IMR-90 (cell line): ENCODE measurements around the gene KLC4. TPM values are rescaled to one million over a fixed set of nuclear protein-coding genes. Genes with fewer than 3 reads are reported as not detected.

Source experiments
- ATAC-seq: fragments of 200-7000 bp; cut with Tn5 transposase; 2 replicates; pipeline ENCODE4 v1.9.1; 2020; ENCODE audit warnings: low read depth, mild to moderate bottlenecking, moderate library complexity
- BruUV-seq: library from RNA; stranded (reverse); fragments of 400-500 nt; replicated peaks from 2 replicates; lab custom pipeline; 2021; lab: Mats Ljungman, UMichigan
- CTCF ChIA-PET: fragments of 300-600 bp; formaldehyde crosslinking; extraction: SDS; loops from one replicate; lab custom pipeline; 2021; ENCODE audit warnings: antibody characterized with exemption; lab: Yijun Ruan, JAX
- POLR2A ChIA-PET: fragments of 300-600 bp; sonication (Branson Sonifier 250); formaldehyde crosslinking; loops from one replicate; lab custom pipeline; 2022; ENCODE audit warnings: antibody characterized with exemption; ENCODE audit not compliant: unreplicated experiment; lab: Charles Lee
- DNase-seq: peaks from one replicate; pipeline ENCODE4 v3.0.0; 2013
- H2AFZ ChIP-seq: replicated peaks from 2 replicates; pipeline ENCODE3; 2013; ENCODE audit warnings: low read length, mild to moderate bottlenecking; ENCODE audit not compliant: poor library complexity
- H2AK5ac ChIP-seq: 2 replicates; pipeline ENCODE4 v1.6.1; 2013; ENCODE audit warnings: low read depth, low read length, inconsistent platforms
- H2AK9ac ChIP-seq: replicated peaks from 2 replicates; pipeline ENCODE3; 2013; ENCODE audit warnings: mild to moderate bottlenecking, low read depth, low read length, moderate library complexity; ENCODE audit not compliant: poor library complexity
- H2BK120ac ChIP-seq: 2 replicates; pipeline ENCODE4 v1.6.1; 2013; ENCODE audit warnings: low read depth, low read length, inconsistent platforms
- H2BK15ac ChIP-seq: 3 replicates; pipeline ENCODE4 v1.6.1; 2013; ENCODE audit warnings: low read depth, low read length, inconsistent platforms
- H2BK20ac ChIP-seq: 2 replicates; pipeline ENCODE4 v1.6.1; 2013; ENCODE audit warnings: low read depth, mild to moderate bottlenecking, inconsistent platforms, low read length, moderate library complexity
- H2BK5ac ChIP-seq: 2 replicates; pipeline ENCODE4 v1.6.1; 2013; ENCODE audit warnings: mild to moderate bottlenecking, low read depth, low read length, inconsistent platforms; ENCODE audit not compliant: poor library complexity, severe bottlenecking
- H3K14ac ChIP-seq: replicated peaks from 2 replicates; pipeline ENCODE4 v1.6.1; 2013; ENCODE audit warnings: low read depth, low read length, inconsistent platforms
- H3K18ac ChIP-seq: 2 replicates; pipeline ENCODE4 v1.6.1; 2013; ENCODE audit warnings: low read depth, low read length, control low read depth
- H3K23ac ChIP-seq: 2 replicates; pipeline ENCODE4 v1.6.1; 2013; ENCODE audit warnings: low read depth, low read length, inconsistent platforms
- H3K27ac ChIP-seq: 2 replicates; pipeline ENCODE4 v1.5.1; 2013; ENCODE audit warnings: mild to moderate bottlenecking, control low read depth, low read length; ENCODE audit not compliant: insufficient read depth
- H3K27me3 ChIP-seq: 2 replicates; pipeline ENCODE4 v1.6.1; 2013; ENCODE audit warnings: low read length; ENCODE audit not compliant: control insufficient read depth, insufficient read depth
- H3K36me3 ChIP-seq: 2 replicates; pipeline ENCODE4 v1.6.1; 2013; ENCODE audit warnings: low read length, mixed read lengths; ENCODE audit not compliant: control insufficient read depth, insufficient read depth
- H3K4ac ChIP-seq: 2 replicates; pipeline ENCODE4 v1.6.1; 2013; ENCODE audit warnings: low read depth, low read length, inconsistent platforms
- H3K4me1 ChIP-seq: 2 replicates; pipeline ENCODE4 v1.6.1; 2013; ENCODE audit warnings: low read length, mixed read lengths; ENCODE audit not compliant: control insufficient read depth, insufficient read depth
- H3K4me2 ChIP-seq: 2 replicates; pipeline ENCODE4 v1.6.1; 2013; ENCODE audit warnings: low read depth, mild to moderate bottlenecking, control low read depth, low read length, moderate library complexity
- H3K4me3 ChIP-seq: 2 replicates; pipeline ENCODE4 v1.5.1; 2013; ENCODE audit warnings: low read depth, mild to moderate bottlenecking, control low read depth, low read length, moderate library complexity; ENCODE audit not compliant: insufficient read depth
- H3K56ac ChIP-seq: 2 replicates; pipeline ENCODE4 v1.6.1; 2013; ENCODE audit warnings: low read length, inconsistent platforms; ENCODE audit not compliant: insufficient read depth; ENCODE audit errors: extremely low read depth
- H3K79me1 ChIP-seq, 2 experiments: 2 replicates each; pipeline ENCODE4 v1.6.1; 2013; ENCODE audit warnings: low read length in 2 of 2, inconsistent platforms in 1 of 2, low read depth in 1 of 2
- H3K9ac ChIP-seq: 2 replicates; pipeline ENCODE4 v1.6.1; 2013; ENCODE audit warnings: low read depth, low read length, control low read depth
- H3K9me1 ChIP-seq: 2 replicates; pipeline ENCODE4 v1.6.1; 2013; ENCODE audit warnings: low read length, inconsistent platforms; ENCODE audit not compliant: insufficient read depth
- H3K9me3 ChIP-seq: 2 replicates; pipeline ENCODE4 v1.6.1; 2013; ENCODE audit warnings: low read length; ENCODE audit not compliant: control insufficient read depth, insufficient read depth
- H4K20me1 ChIP-seq: 2 replicates; pipeline ENCODE4 v1.6.1; 2013; ENCODE audit warnings: low read length, inconsistent platforms; ENCODE audit not compliant: insufficient read depth
- H4K5ac ChIP-seq: 2 replicates; pipeline ENCODE4 v1.6.1; 2013; ENCODE audit warnings: mild to moderate bottlenecking, low read depth, low read length, control low read depth
- H4K8ac ChIP-seq, 2 experiments: 2 replicates each; pipeline ENCODE4 v1.6.1; 2013; ENCODE audit warnings: low read depth in 2 of 2, low read length in 2 of 2, control low read depth in 1 of 2, inconsistent platforms in 1 of 2
- H4K91ac ChIP-seq: 2 replicates; pipeline ENCODE4 v1.6.1; 2013; ENCODE audit warnings: low read depth, low read length, inconsistent platforms; ENCODE audit not compliant: insufficient read depth
- CEBPB ChIP-seq: IDR thresholded peaks from 2 replicates; pipeline ENCODE4 v1.6.1; 2012; ENCODE audit warnings: low read depth, low read length, improper control_type of control experiment
- CHD1 ChIP-seq: IDR thresholded peaks from 2 replicates; pipeline ENCODE4 v1.6.1; 2012; ENCODE audit warnings: low read depth, low read length, improper control_type of control experiment
- FOS ChIP-seq: fragments of 150-350 bp; IDR thresholded peaks from 2 replicates; pipeline ENCODE4 v1.6.1; 2016; ENCODE audit warnings: low read depth, low read length
- MAZ ChIP-seq: IDR thresholded peaks from 2 replicates; pipeline ENCODE4 v1.6.1; 2012; ENCODE audit warnings: low read depth, mild to moderate bottlenecking, low read length, improper control_type of control experiment, moderate library complexity, borderline replicate concordance
- MXI1 ChIP-seq: IDR thresholded peaks from 2 replicates; pipeline ENCODE4 v1.6.1; 2012; ENCODE audit warnings: low read depth, mild to moderate bottlenecking, low read length, moderate library complexity, borderline replicate concordance
- NFE2L2 ChIP-seq: fragments of 150-350 bp; IDR thresholded peaks from 2 replicates; pipeline ENCODE4 v1.6.1; 2016; ENCODE audit warnings: low read depth, mild to moderate bottlenecking, low read length
- POLR2A ChIP-seq: IDR thresholded peaks from 2 replicates; pipeline ENCODE4 v1.6.1; 2012; ENCODE audit warnings: mild to moderate bottlenecking, low read depth, low read length
- RAD21 ChIP-seq: IDR thresholded peaks from 2 replicates; pipeline ENCODE4 v1.6.1; 2012; ENCODE audit warnings: low read length, improper control_type of control experiment
- RCOR1 ChIP-seq: IDR thresholded peaks from 2 replicates; pipeline ENCODE4 v1.6.1; 2012; ENCODE audit warnings: mild to moderate bottlenecking, low read length, improper control_type of control experiment; ENCODE audit not compliant: insufficient replicate concordance
- RFX5 ChIP-seq: IDR thresholded peaks from 2 replicates; pipeline ENCODE4 v1.8.0; 2012; ENCODE audit warnings: low read depth, mild to moderate bottlenecking, low read length, moderate library complexity
- SMC3 ChIP-seq: fragments of 150-350 bp; IDR thresholded peaks from 2 replicates; pipeline ENCODE4 v1.6.1; 2016; ENCODE audit warnings: low read depth, mild to moderate bottlenecking, antibody characterized with exemption, low read length, moderate library complexity
- WGBS, 2 experiments: methylation state at CpG; one replicate each; pipeline versions ENCODE4 v1.1.5 to v1.1.7; 2013; ENCODE audit warnings: missing lambda C conversion rate in 2 of 2; ENCODE audit not compliant: insufficient read length in 1 of 2; ENCODE audit errors: extremely low coverage in 2 of 2; 5-methylcytosine and 5-hydroxymethylcytosine counted together
- dilution Hi-C: fragments of 300-500 bp; cut with HindIII; formaldehyde crosslinking; loops from one replicate; pipeline ENCODE4 v1.14.3; 2018; ENCODE audit warnings: low sequenced_read_pairs; ENCODE audit not compliant: unreplicated experiment
- in situ Hi-C: fragments of 300-500 bp; cut with MboI; formaldehyde crosslinking; loops from 3 replicates; pipeline ENCODE4 v1.14.3; 2019; ENCODE audit warnings: low sequenced_read_pairs, inconsistent platforms, mixed read lengths
- intact Hi-C: fragments of 100-400 bp; cut with micrococcal nuclease; formaldehyde crosslinking; loops from 2 replicates; pipeline ENCODE4 v1.10.0; 2022
- polyA plus RNA-seq, 3 experiments: library from polyadenylated mRNA; depleted of rRNA; stranded (reverse); fragments of >200 nt; gene quantifications; 2 replicates each; pipeline ENCODE4 v1.2.3, GENCODE V29; 2012; ENCODE audit warnings: low replicate concordance in 1 of 3
- total RNA-seq: library from RNA; depleted of rRNA; stranded (reverse); fragments of >200 nt; gene quantifications from 2 replicates; pipeline ENCODE4 v1.2.3, GENCODE V29; 2012
- TF ChIP-seq, protein P1 (sequence below): fragments of 150-350 bp; IDR thresholded peaks from 2 replicates; pipeline ENCODE4 v1.6.1; 2017; ENCODE audit warnings: mild to moderate bottlenecking, antibody characterized with exemption, low read length, low read depth
- TF ChIP-seq, protein P2 (sequence below): fragments of 150-350 bp; IDR thresholded peaks from 2 replicates; pipeline ENCODE4 v1.6.1; 2016; ENCODE audit warnings: low read depth, mild to moderate bottlenecking, low read length, moderate library complexity, borderline replicate concordance

KLC4 gene
- total and polyA plus RNA-seq, 2 of the 4 experiments (the other 2 are of a cell fraction) = 10.9 to 13.0 TPM

DNA sequence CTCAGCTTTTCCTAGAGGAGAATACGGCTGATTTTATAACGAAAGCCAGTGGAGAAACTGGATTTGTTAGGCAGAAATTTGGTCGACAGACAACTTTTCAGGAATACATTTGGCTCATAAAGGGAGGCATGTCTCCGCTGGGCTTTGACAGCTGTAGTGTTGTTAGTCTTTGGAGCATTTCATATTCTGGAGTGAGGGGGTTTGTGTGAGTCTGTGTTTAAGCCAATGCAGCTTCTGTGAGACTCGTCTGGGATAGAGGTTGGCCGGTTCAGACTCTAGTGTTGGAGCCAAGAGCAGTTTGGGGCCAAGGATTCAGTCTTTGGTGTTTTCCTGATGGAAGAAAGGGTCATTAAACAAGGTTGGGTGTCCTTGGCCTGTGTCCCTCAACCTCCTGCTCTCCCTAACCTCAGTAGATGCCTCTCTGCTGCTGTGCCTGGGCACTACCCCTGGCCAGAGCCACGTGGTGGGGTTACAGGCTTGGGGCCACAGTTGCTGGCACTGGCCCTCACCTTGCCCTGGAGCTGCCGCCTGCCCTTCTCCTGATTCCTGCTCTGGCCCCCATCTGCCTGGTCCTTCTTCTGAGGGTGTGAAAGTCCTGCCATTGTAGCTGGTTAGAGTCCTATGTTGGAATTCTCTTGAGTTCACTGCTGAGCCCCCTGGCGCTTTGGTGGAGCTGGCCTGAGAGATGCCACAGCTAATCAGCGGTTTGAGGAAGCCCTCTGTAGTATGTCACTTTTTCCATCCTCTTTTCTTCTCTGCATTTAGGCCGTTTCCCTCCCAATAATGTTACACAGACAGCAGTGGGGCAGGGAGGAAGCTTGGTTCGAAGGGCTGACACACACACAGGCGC is 23.6 kb downstream of the KLC4 start (continued):
- no peak for TF ChIP-seq SMC3

DNA sequence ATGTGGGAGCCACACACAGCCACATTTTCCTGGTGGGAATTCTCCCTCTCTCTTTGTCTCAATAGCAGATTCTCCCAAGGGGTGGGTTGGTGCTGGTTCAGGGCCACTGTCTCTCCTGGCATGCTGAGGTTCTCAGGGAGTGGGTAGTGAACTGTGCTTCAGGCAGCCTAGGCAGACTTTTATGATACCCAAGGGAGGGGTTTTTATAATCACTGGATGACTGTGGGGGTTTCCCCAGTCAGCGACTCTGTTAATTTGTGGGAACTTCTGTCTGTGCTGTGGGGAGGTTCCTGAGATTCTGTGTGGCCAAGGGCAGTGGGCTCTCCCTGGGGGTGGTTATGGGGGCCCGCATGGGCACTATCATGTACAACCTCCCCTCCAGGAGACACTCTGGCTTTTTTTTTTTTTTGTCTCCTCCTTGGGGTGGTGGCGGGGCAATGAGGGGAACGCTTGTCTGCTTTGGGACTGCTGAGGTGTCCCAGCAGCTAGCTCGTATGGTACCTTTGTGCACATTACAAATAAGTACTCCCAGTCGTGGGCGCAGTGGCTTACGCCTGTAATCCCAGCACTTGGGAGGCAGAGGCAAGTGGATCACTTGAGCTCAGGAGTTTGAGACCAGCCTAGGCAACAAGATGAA is 26.7 kb downstream of the KLC4 start:
- Histone ChIP-seq H2AK5ac (no peak overlapping the region), H3K4me1 (peaks cover 37% of the 10 kb centered on the region), H3K56ac (no peak overlapping the region), H2BK5ac (no peak overlapping the region), H2AK9ac (no peak overlapping the region), H3K9me1 (peaks cover 9% of the 10 kb centered on the region), H3K18ac (no peak overlapping the region), H3K36me3 (no peaks in the 10 kb centered on the region), H2BK15ac (no peak overlapping the region), H4K91ac (no peak overlapping the region), H4K5ac (no peak overlapping the region), H3K23ac (no peak overlapping the region), H2AFZ (no peak overlapping the region), H3K9me3 (no peaks in the 10 kb centered on the region), H3K4me2 (no peak overlapping the region), H2BK120ac (no peak overlapping the region), H3K79me1 (peaks cover 54 to 90% of the 10 kb centered on the region in 2 experiments), H3K27me3 (no peaks in the 10 kb centered on the region), H2BK20ac (no peak overlapping the region), H3K4me3 (no peak overlapping the region), H3K4ac (no peak overlapping the region), H4K20me1 (peaks cover 83% of the 10 kb centered on the region), H3K27ac (no peak overlapping the region), H3K14ac (no peak overlapping the region), H3K9ac (no peak overlapping the region), H4K8ac (no peak overlapping the region)
- CTCF ChIA-PET = no interaction called here
- TF ChIP-seq CEBPB (no peak), SMC3 (no peak), RFX5 (no peak), CHD1 (no peak), RAD21 (no peak), FOS (no peak), MXI1 (no peak), POLR2A (no peak), RCOR1 (no peak), NFE2L2 (no peak), MAZ (no peak)
- TF ChIP-seq, protein P1, sequence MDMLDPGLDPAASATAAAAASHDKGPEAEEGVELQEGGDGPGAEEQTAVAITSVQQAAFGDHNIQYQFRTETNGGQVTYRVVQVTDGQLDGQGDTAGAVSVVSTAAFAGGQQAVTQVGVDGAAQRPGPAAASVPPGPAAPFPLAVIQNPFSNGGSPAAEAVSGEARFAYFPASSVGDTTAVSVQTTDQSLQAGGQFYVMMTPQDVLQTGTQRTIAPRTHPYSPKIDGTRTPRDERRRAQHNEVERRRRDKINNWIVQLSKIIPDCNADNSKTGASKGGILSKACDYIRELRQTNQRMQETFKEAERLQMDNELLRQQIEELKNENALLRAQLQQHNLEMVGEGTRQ = no peak
- TF ChIP-seq, protein P2, sequence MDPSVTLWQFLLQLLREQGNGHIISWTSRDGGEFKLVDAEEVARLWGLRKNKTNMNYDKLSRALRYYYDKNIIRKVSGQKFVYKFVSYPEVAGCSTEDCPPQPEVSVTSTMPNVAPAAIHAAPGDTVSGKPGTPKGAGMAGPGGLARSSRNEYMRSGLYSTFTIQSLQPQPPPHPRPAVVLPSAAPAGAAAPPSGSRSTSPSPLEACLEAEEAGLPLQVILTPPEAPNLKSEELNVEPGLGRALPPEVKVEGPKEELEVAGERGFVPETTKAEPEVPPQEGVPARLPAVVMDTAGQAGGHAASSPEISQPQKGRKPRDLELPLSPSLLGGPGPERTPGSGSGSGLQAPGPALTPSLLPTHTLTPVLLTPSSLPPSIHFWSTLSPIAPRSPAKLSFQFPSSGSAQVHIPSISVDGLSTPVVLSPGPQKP = no peak
- dilution Hi-C loops = no loop called here
- DNase-seq = no peak
- 100% methylated on average over 1 of the region's 8 CpGs; no CpG with 5 or more reads in 1 of the 2 experiments for WGBS, 2 experiments
- intact Hi-C loops = no loop called here
- in situ Hi-C loops = no loop called here
- BruUV-seq = no TSS peak
- POLR2A ChIA-PET = no interaction called here
- ATAC-seq = no peak
